Stimulated activated CD4-positive, alpha-beta T cell treated with anti-CD3 and anti-CD28 coated beads, Interleukin-12 subunit alpha, Interleukin-12 subunit beta, amount 100 ng/mL, for 24 hours (primary cell): ENCODE data around the gene SLC8A2.
"Not testable (repeated sequence)": the region's sequence is repeated elsewhere in the genome, so short reads cannot be mapped to it uniquely, and the experiment has no call there.

Experiments
- DNase-seq, 2 experiments: peaks; one replicate each; pipeline ENCODE4 v3.0.0-alpha.2; 2020; ENCODE audit warnings: low read depth in 2 of 2

The SLC8A2 gene

GRCh38 chr19:47414469-47414868 lies 57.2 kb downstream of the SLC8A2 start:
- DNase-seq, result no peak

- DNase-seq, result no peak
Measured at GRCh38 chr19:47413941-47414340, 57.8 kb downstream of the SLC8A2 start.

GRCh38 chr19:47411696-47412095 lies 60.0 kb downstream of the SLC8A2 start:
- DNase-seq, result not testable (repeated sequence)

GRCh38 chr19:47411101-47411500 lies 60.6 kb downstream of the SLC8A2 start:
- no peak for DNase-seq

GRCh38 chr19:47408156-47408938 lies 63.3 kb downstream of the SLC8A2 start:
- no peak for DNase-seq

GRCh38 chr19:47407417-47407774 lies 64.3 kb downstream of the SLC8A2 start:
- DNase-seq, result no peak

- no peak for DNase-seq
Measured at GRCh38 chr19:47406711-47407416, 64.8 kb downstream of the SLC8A2 start.

GRCh38 chr19:47405854-47406417 lies 65.8 kb downstream of the SLC8A2 start:
- DNase-seq, result no peak

- DNase-seq, result no peak
Measured at GRCh38 chr19:47405197-47405550, 66.5 kb downstream of the SLC8A2 start.

- no peak for DNase-seq
Measured at GRCh38 chr19:47404334-47405196, 67.1 kb downstream of the SLC8A2 start.

GRCh38 chr19:47402504-47402903 lies 69.2 kb downstream of the SLC8A2 start:
- DNase-seq, result no peak

GRCh38 chr19:47398707-47399597 lies 72.7 kb downstream of the SLC8A2 start:
- no peak for DNase-seq

- DNase-seq, result peak; percentile 61 to 84
Measured at GRCh38 chr19:47391510-47392223, 80.0 kb downstream of the SLC8A2 start.

GRCh38 chr19:47390533-47391488 lies 80.9 kb downstream of the SLC8A2 start:
- DNase-seq, result no peak

- DNase-seq, result no peak
Measured at GRCh38 chr19:47389150-47389556, 82.5 kb downstream of the SLC8A2 start.

- not testable (repeated sequence) for DNase-seq
Measured at GRCh38 chr19:47388721-47389120, 83.0 kb downstream of the SLC8A2 start.

- DNase-seq, result not testable (repeated sequence)
Measured at GRCh38 chr19:47387623-47388022, 84.1 kb downstream of the SLC8A2 start.

- not testable (repeated sequence) for DNase-seq
Measured at GRCh38 chr19:47386582-47386981, 85.1 kb downstream of the SLC8A2 start.

- not testable (repeated sequence) for DNase-seq
Measured at GRCh38 chr19:47384533-47384932, 87.2 kb downstream of the SLC8A2 start.
